NCI-H748 (cell line): Measurements from ENCODE around the gene DLX1.
"Not testable (repeated sequence)": the region's sequence is repeated elsewhere in the genome, so short reads cannot be mapped to it uniquely, and the experiment has no call there.

Experiments
- DNase-seq: peaks from one replicate; lab custom pipeline; 2025; ENCODE audit not compliant: unreplicated experiment; lab: John Stamatoyannopoulos, UW

DLX1 gene

GRCh38 chr2:172063446-172063845 lies 21.9 kb upstream of the DLX1 start:
- no peak for DNase-seq

GRCh38 chr2:172065111-172065510 lies 20.2 kb upstream of the DLX1 start:
- no peak for DNase-seq

- peak; percentile 66 for DNase-seq
Observed at GRCh38 chr2:172066394-172066886, 18.9 kb upstream of the DLX1 start.

GRCh38 chr2:172067905-172068304 lies 17.4 kb upstream of the DLX1 start:
- DNase-seq, result not testable (repeated sequence)

GRCh38 chr2:172070936-172071335 lies 14.4 kb upstream of the DLX1 start:
- DNase-seq, result peak; percentile 56

GRCh38 chr2:172072303-172072702 lies 13.0 kb upstream of the DLX1 start:
- DNase-seq, result peak; percentile 94

GRCh38 chr2:172072706-172073105 lies 12.6 kb upstream of the DLX1 start:
- peak; percentile 94 for DNase-seq

GRCh38 chr2:172073518-172073917 lies 11.8 kb upstream of the DLX1 start:
- DNase-seq, result peak; percentile 40

GRCh38 chr2:172074254-172074653 lies 11.1 kb upstream of the DLX1 start:
- no peak for DNase-seq

- DNase-seq, result no peak
Observed at GRCh38 chr2:172079416-172079815, 5.9 kb upstream of the DLX1 start.

GRCh38 chr2:172079838-172080640 lies 5.3 kb upstream of the DLX1 start:
- no peak for DNase-seq

GRCh38 chr2:172080641-172081220 lies 4.6 kb upstream of the DLX1 start:
- peak; percentile 14 for DNase-seq

- no peak for DNase-seq
Observed at GRCh38 chr2:172081221-172082022, 3.9 kb upstream of the DLX1 start.

- no peak for DNase-seq
Observed at GRCh38 chr2:172082105-172082943, 3.0 kb upstream of the DLX1 start.

- DNase-seq, result no peak
Observed at GRCh38 chr2:172082944-172083627, 2.2 kb upstream of the DLX1 start.

- DNase-seq, result no peak
Observed at GRCh38 chr2:172083628-172084394, 1.5 kb upstream of the DLX1 start.

GRCh38 chr2:172084395-172084644 lies 987 bp upstream of the DLX1 start:
- DNase-seq, result no peak

- peak; percentile 98 for DNase-seq
Observed at GRCh38 chr2:172084645-172085459, 455 bp upstream of the DLX1 start.
